Measurements from ENCODE around the gene IL12A. TPM values are rescaled to one million over a fixed set of nuclear protein-coding genes. Genes with fewer than 3 reads are reported as not detected.

IL12A gene
- total RNA-seq, 1 donor from 2014 or later = 2.3 TPM

GRCh38 chr3:160022068-160022467, 33.4 kb downstream of the IL12A start:
- H3K27me3 ChIP-seq (ENCODE audit: control insufficient read depth, insufficient read depth, low read length) = no peaks in the 10 kb centered on the region
- DNase-seq (ENCODE audit: low read depth) = no peak
- no peak overlapping the region for H3K4me3 ChIP-seq (ENCODE audit: low read depth, low read length)
- TF ChIP-seq, protein P1, sequence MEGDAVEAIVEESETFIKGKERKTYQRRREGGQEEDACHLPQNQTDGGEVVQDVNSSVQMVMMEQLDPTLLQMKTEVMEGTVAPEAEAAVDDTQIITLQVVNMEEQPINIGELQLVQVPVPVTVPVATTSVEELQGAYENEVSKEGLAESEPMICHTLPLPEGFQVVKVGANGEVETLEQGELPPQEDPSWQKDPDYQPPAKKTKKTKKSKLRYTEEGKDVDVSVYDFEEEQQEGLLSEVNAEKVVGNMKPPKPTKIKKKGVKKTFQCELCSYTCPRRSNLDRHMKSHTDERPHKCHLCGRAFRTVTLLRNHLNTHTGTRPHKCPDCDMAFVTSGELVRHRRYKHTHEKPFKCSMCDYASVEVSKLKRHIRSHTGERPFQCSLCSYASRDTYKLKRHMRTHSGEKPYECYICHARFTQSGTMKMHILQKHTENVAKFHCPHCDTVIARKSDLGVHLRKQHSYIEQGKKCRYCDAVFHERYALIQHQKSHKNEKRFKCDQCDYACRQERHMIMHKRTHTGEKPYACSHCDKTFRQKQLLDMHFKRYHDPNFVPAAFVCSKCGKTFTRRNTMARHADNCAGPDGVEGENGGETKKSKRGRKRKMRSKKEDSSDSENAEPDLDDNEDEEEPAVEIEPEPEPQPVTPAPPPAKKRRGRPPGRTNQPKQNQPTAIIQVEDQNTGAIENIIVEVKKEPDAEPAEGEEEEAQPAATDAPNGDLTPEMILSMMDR (IDR thresholded peaks at IDR 0.05; ENCODE audit: insufficient read depth, low read length, poor library complexity, severe bottlenecking) = no peak
- no peaks in the 10 kb centered on the region for H3K36me3 ChIP-seq (ENCODE audit: control insufficient read depth, insufficient read depth, low read length)

- H3K36me3 ChIP-seq (ENCODE audit: control insufficient read depth, insufficient read depth, low read length) = no peaks in the 10 kb centered on the region
- H3K27me3 ChIP-seq (ENCODE audit: control insufficient read depth, insufficient read depth, low read length) = no peaks in the 10 kb centered on the region
- H3K4me3 ChIP-seq (ENCODE audit: low read depth, low read length) = no peak overlapping the region
- TF ChIP-seq, protein P1 (IDR thresholded peaks at IDR 0.05; ENCODE audit: insufficient read depth, low read length, poor library complexity, severe bottlenecking) = no peak
- DNase-seq (ENCODE audit: low read depth) = no peak
These were observed 34.8 kb downstream of the IL12A start for GRCh38 chr3:160023476-160023875.

- Histone ChIP-seq H3K4me3 (ENCODE audit: low read depth, low read length) (no peak overlapping the region), H3K27me3 (ENCODE audit: control insufficient read depth, insufficient read depth, low read length) (no peaks in the 10 kb centered on the region), H3K36me3 (ENCODE audit: control insufficient read depth, insufficient read depth, low read length) (no peaks in the 10 kb centered on the region)
- TF ChIP-seq, protein P1 (IDR thresholded peaks at IDR 0.05; ENCODE audit: insufficient read depth, low read length, poor library complexity, severe bottlenecking) = no peak
- DNase-seq (ENCODE audit: low read depth) = no peak
These were observed 39.0 kb downstream of the IL12A start for GRCh38 chr3:160027541-160028195.

DNA sequence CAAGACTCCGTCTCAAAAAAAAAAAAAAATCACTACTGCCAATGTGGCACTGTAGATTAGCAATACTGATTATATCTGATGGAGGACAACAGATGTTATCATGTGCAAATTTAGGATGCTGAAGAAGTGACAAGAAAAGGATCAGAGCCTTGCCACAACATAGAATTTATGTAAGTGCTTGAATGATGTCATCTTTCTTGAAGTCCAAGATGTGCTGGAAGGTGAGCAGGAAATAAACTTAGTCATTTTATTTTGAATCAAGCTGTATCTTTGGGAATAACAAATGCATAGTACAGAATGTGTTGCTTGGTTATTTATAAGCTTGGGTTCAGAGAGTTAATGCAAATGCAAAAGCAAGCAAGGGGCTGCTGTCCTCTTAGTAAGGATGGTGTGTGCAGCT, 47.1 kb downstream of the IL12A start:
- no peak for DNase-seq (ENCODE audit: low read depth)
- no peaks in the 10 kb centered on the region for H3K36me3 ChIP-seq (ENCODE audit: control insufficient read depth, insufficient read depth, low read length)
- no peak overlapping the region for H3K4me3 ChIP-seq (ENCODE audit: low read depth, low read length)
- peaks cover 6% of the 10 kb centered on the region for H3K27me3 ChIP-seq (ENCODE audit: control insufficient read depth, insufficient read depth, low read length)
- TF ChIP-seq, protein P1 (IDR thresholded peaks at IDR 0.05; ENCODE audit: insufficient read depth, low read length, poor library complexity, severe bottlenecking) = no peak

GRCh38 chr3:160038862-160039562, 50.4 kb downstream of the IL12A start:
- no peak for DNase-seq (ENCODE audit: low read depth)
- TF ChIP-seq, protein P1 (IDR thresholded peaks at IDR 0.05; ENCODE audit: insufficient read depth, low read length, poor library complexity, severe bottlenecking) = no peak
- no peaks in the 10 kb centered on the region for H3K36me3 ChIP-seq (ENCODE audit: control insufficient read depth, insufficient read depth, low read length)
- H3K4me3 ChIP-seq (ENCODE audit: low read depth, low read length) = peak overlapping the region; percentile 33
- H3K27me3 ChIP-seq (ENCODE audit: control insufficient read depth, insufficient read depth, low read length) = peaks cover 6% of the 10 kb centered on the region
